Heart left ventricle (tissue), 13 donors: ENCODE data around the gene CCDC134.

Experiments used
- CTCF ChIP-seq, 12 donors: fragments of 200-600 bp; sonication (generic) in 4 of 12; IDR thresholded peaks; one replicate each; pipeline versions ENCODE4 v1.5.0 to v1.8.0; 2018 to 2022; ENCODE audit warnings: antibody characterized with exemption in 12 of 12, mild to moderate bottlenecking in 5 of 12
- POLR2A ChIP-seq, 2 donors: fragments of 450-650 bp; IDR thresholded peaks; one replicate each; pipeline ENCODE4 v1.6.1; 2017; ENCODE audit warnings: antibody characterized with exemption in 2 of 2, mild to moderate bottlenecking in 2 of 2, moderate library complexity in 2 of 2
- donor health status: ischemic (EF 13 %, LVEDD 7.1; RV severe dilation, severe dysfunction).
- donor health status: DM: no; HTN: yes; CAD: no.
- donor health status: DM: no; HTN: no; CAD: no.
- donor health status: ischemic (EF 25% LVEDD 6.9; RV normal size, moderate dysfunction).
- donor health status: ischemic (EF 25% LVEDD 5.7; RV mildly dilated, moderate dysfunction).
- donor health status: ischemic (EF 35%, LVEDD 5.7; RV mildly dilated, moderate dysfunction).
- donor health status: nonischemic (EF 11% LVEDD 7.7; RV severe dilation, severe dysfunction).
- donor health status: DM: yes; HTN: yes; CAD: no.
- donor health status: PGD.
- donor health status: ischemic (EF 29% LVEDD 5.4; RV normal size, mild dysfunction).
- donor health status: nonischemic (EF 23%, LVEDD 6.1; RV moderate dilation, normal function).

DNA sequence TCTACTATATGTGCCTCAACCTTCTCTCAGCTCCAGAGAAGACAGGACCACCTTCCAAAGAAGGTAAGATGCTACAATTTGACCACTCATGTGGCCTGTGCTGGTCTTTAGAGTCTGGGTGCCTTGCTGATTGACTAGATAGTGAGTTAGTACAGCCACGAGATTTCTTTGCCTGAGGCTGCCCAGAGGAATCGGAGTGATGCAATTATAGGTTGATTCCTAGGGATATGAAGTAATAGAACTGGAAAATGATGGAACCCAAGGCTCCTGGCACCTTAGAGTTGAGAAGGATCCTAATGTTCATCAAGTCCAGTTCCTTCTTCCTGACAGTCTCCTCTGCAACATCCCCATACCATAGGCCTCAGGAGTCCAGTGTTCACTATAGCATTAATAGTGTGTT, 46.5 kb upstream of the CCDC134 start:
- TF ChIP-seq CTCF (IDR thresholded peaks at IDR 0.05) = no peak
- TF ChIP-seq POLR2A (IDR thresholded peaks at IDR 0.05) = no peak
